GM20431 (cell line): ENCODE results near the gene DCP1A.
"Not testable (repeated sequence)": the region's sequence is repeated elsewhere in the genome, so short reads cannot be mapped to it uniquely, and the experiment has no call there.

Experiments
- in situ Hi-C: fragments of 300-500 bp; cut with MseI, MboI; formaldehyde crosslinking; loops from one replicate; pipeline ENCODE4 v1.15.0; 2020; ENCODE audit warnings: low sequenced_read_pairs; ENCODE audit not compliant: unreplicated experiment

The DCP1A gene

GRCh38 chr3:53269888-53270880 is 77.2 kb downstream of the DCP1A start:
- in situ Hi-C loops, result no loop called here

- in situ Hi-C loops, result not testable (repeated sequence)
These were observed 78.2 kb downstream of the DCP1A start for GRCh38 chr3:53269193-53269592.

- in situ Hi-C loops, result no loop called here
These were observed 79.6 kb downstream of the DCP1A start for GRCh38 chr3:53267766-53268165.

GRCh38 chr3:53264718-53265117 is 82.6 kb downstream of the DCP1A start:
- in situ Hi-C loops, result no loop called here

GRCh38 chr3:53263907-53264306 is 83.4 kb downstream of the DCP1A start:
- in situ Hi-C loops, result no loop called here

GRCh38 chr3:53261712-53262111 is 85.6 kb downstream of the DCP1A start:
- in situ Hi-C loops, result no loop called here

GRCh38 chr3:53260286-53260785 is 87.0 kb downstream of the DCP1A start:
- in situ Hi-C loops, result no loop called here

GRCh38 chr3:53259427-53260259 is 87.7 kb downstream of the DCP1A start:
- in situ Hi-C loops, result no loop called here

GRCh38 chr3:53258600-53259426 is 88.5 kb downstream of the DCP1A start:
- in situ Hi-C loops, result no loop called here

GRCh38 chr3:53257465-53257864 is 89.9 kb downstream of the DCP1A start:
- in situ Hi-C loops, result no loop called here

- in situ Hi-C loops, result no loop called here
These were observed 90.7 kb downstream of the DCP1A start for GRCh38 chr3:53256704-53257055.

- in situ Hi-C loops, result no loop called here
These were observed 91.3 kb downstream of the DCP1A start, which contains the start of gene TKT for GRCh38 chr3:53255775-53256703. TSS of gene TKT (minus strand) at chr3:53256022. CDS start at chr3:53255942, 80 bp downstream.

GRCh38 chr3:53255423-53255774 is 91.9 kb downstream of the DCP1A start:
- in situ Hi-C loops, result no loop called here

GRCh38 chr3:53254509-53255422 is 92.6 kb downstream of the DCP1A start:
- in situ Hi-C loops, result no loop called here

- in situ Hi-C loops, result no loop called here
These were observed 93.4 kb downstream of the DCP1A start for GRCh38 chr3:53253707-53254508.

GRCh38 chr3:53252947-53253322 is 94.4 kb downstream of the DCP1A start:
- in situ Hi-C loops, result not testable (repeated sequence)
